Superior temporal gyrus (tissue), 1 donor: ENCODE measurements around the gene TBRG1.
"Not testable (repeated sequence)": the region's sequence is repeated elsewhere in the genome, so short reads cannot be mapped to it uniquely, and the experiment has no call there.

Experiments
- DNase-seq: peaks from one replicate; pipeline ENCODE4 v3.0.0-alpha.2; 2016; ENCODE audit errors: extremely low spot score

The TBRG1 gene

GRCh38 chr11:124622531-124623451 is at the start of gene TBRG1:
TSS of gene TBRG1 (plus strand) at chr11:124622864. CDS start at chr11:124623084, 220 bp downstream.
- DNase-seq: peak; percentile 94

- DNase-seq: peak; percentile 34
Observed at GRCh38 chr11:124577716-124578427, 44.8 kb upstream of the TBRG1 start.

- no peak for DNase-seq
Observed at GRCh38 chr11:124578761-124579160, 43.9 kb upstream of the TBRG1 start.

GRCh38 chr11:124581817-124582216 is 40.8 kb upstream of the TBRG1 start:
- DNase-seq: no peak

GRCh38 chr11:124582565-124582964 is 40.1 kb upstream of the TBRG1 start:
- peak; percentile 31 for DNase-seq

GRCh38 chr11:124583781-124584180 is 38.9 kb upstream of the TBRG1 start:
- DNase-seq: no peak

GRCh38 chr11:124584681-124585372 is 37.8 kb upstream of the TBRG1 start:
- no peak for DNase-seq

- peak; percentile 85 for DNase-seq
Observed at GRCh38 chr11:124586238-124586860, 36.3 kb upstream of the TBRG1 start.

- no peak for DNase-seq
Observed at GRCh38 chr11:124591430-124591829, 31.2 kb upstream of the TBRG1 start.

GRCh38 chr11:124592627-124593026 is 30.0 kb upstream of the TBRG1 start:
- DNase-seq: no peak

- no peak for DNase-seq
Observed at GRCh38 chr11:124595302-124595701, 27.4 kb upstream of the TBRG1 start.

- no peak for DNase-seq
Observed at GRCh38 chr11:124597626-124598025, 25.0 kb upstream of the TBRG1 start.

- no peak for DNase-seq
Observed at GRCh38 chr11:124600621-124601320, 21.9 kb upstream of the TBRG1 start.

GRCh38 chr11:124602193-124602592 is 20.5 kb upstream of the TBRG1 start:
- no peak for DNase-seq

- not testable (repeated sequence) for DNase-seq
Observed at GRCh38 chr11:124602723-124603122, 19.9 kb upstream of the TBRG1 start.

GRCh38 chr11:124605719-124606118 is 16.9 kb upstream of the TBRG1 start:
- no peak for DNase-seq

- DNase-seq: no peak
Observed at GRCh38 chr11:124608147-124608546, 14.5 kb upstream of the TBRG1 start.

GRCh38 chr11:124610295-124610694 is 12.4 kb upstream of the TBRG1 start:
- DNase-seq: no peak

- DNase-seq: no peak
Observed at GRCh38 chr11:124611064-124611463, 11.6 kb upstream of the TBRG1 start, which contains the start of gene PANX3. TSS of gene PANX3 (plus strand) at chr11:124611428. CDS start at chr11:124611557, 129 bp downstream.

GRCh38 chr11:124612045-124612444 is 10.6 kb upstream of the TBRG1 start:
- DNase-seq: no peak
